Measurements from ENCODE around the gene TFAP2C.
"Not testable (repeated sequence)": the region's sequence is repeated elsewhere in the genome, so short reads cannot be mapped to it uniquely, and the experiment has no call there.

TFAP2C gene

GRCh38 chr20:56616716-56617115 is 12.4 kb upstream of the TFAP2C start:
- DNase-seq (ENCODE audit: low spot score), result no peak
- no peak for TF ChIP-seq CTCF (IDR thresholded peaks at IDR 0.05; ENCODE audit: extremely low read depth, missing control alignments)

- no peak for DNase-seq (ENCODE audit: low spot score)
- TF ChIP-seq CTCF (IDR thresholded peaks at IDR 0.05; ENCODE audit: extremely low read depth, missing control alignments), result no peak
Measured at GRCh38 chr20:56617489-56617888, 11.6 kb upstream of the TFAP2C start.

GRCh38 chr20:56621730-56622129 is 7.4 kb upstream of the TFAP2C start:
- TF ChIP-seq CTCF (IDR thresholded peaks at IDR 0.05; ENCODE audit: extremely low read depth, missing control alignments), result no peak
- no peak for DNase-seq (ENCODE audit: low spot score)

- not testable (repeated sequence) for DNase-seq (ENCODE audit: low spot score)
Measured at GRCh38 chr20:56623930-56624329, 5.2 kb upstream of the TFAP2C start.

GRCh38 chr20:56624786-56625681 is 4.1 kb upstream of the TFAP2C start:
- TF ChIP-seq CTCF (IDR thresholded peaks at IDR 0.05; ENCODE audit: extremely low read depth, missing control alignments), result no peak
- no peak for DNase-seq (ENCODE audit: low spot score)

- peak; percentile 33 for DNase-seq (ENCODE audit: low spot score)
- no peak for TF ChIP-seq CTCF (IDR thresholded peaks at IDR 0.05; ENCODE audit: extremely low read depth, missing control alignments)
Measured at GRCh38 chr20:56625837-56626236, 3.3 kb upstream of the TFAP2C start.

- DNase-seq (ENCODE audit: low spot score), result peak; percentile 48
- TF ChIP-seq CTCF (IDR thresholded peaks at IDR 0.05; ENCODE audit: extremely low read depth, missing control alignments), result no peak
Measured at GRCh38 chr20:56626367-56627121, 2.6 kb upstream of the TFAP2C start.
